Glutamatergic neuron (in vitro differentiated cells): Measurements from ENCODE around the gene KCNH6. TPM values are rescaled to one million over a fixed set of nuclear protein-coding genes. Genes with fewer than 3 reads are reported as not detected.

Experiments used
- DNase-seq: peaks from one replicate; pipeline ENCODE4 v3.0.0; 2022
- H3K27ac Mint-ChIP-seq: one replicate; pipeline ENCODE4 v1.8.0; 2020; ENCODE audit warnings: mild to moderate bottlenecking, mixed read lengths, inconsistent platforms; ENCODE audit not compliant: unreplicated experiment
- H3K27me3 Mint-ChIP-seq: one replicate; pipeline ENCODE4 v1.8.0; 2020; ENCODE audit warnings: mild to moderate bottlenecking, moderate library complexity, mixed read lengths, inconsistent platforms; ENCODE audit not compliant: unreplicated experiment
- H3K36me3 Mint-ChIP-seq: one replicate; pipeline ENCODE4 v1.8.0; 2020; ENCODE audit warnings: mild to moderate bottlenecking, mixed read lengths, inconsistent platforms; ENCODE audit not compliant: unreplicated experiment
- H3K4me1 Mint-ChIP-seq: one replicate; pipeline ENCODE4 v1.8.0; 2020; ENCODE audit warnings: mild to moderate bottlenecking, low read depth, mixed read lengths, inconsistent platforms; ENCODE audit not compliant: unreplicated experiment
- H3K4me3 Mint-ChIP-seq: one replicate; pipeline ENCODE4 v1.8.0; 2020; ENCODE audit warnings: mild to moderate bottlenecking, mixed read lengths, inconsistent platforms; ENCODE audit not compliant: unreplicated experiment
- H3K9me3 Mint-ChIP-seq: one replicate; pipeline ENCODE4 v1.8.0; 2020; ENCODE audit warnings: mild to moderate bottlenecking, moderate library complexity, mixed read lengths, inconsistent platforms; ENCODE audit not compliant: unreplicated experiment
- total RNA-seq: library from RNA; stranded (reverse); fragmentation: NEBNext Ultra II Directional; extraction: Animal tissue kit (Norgen Biotek cat#: 25700); gene quantifications from one replicate; pipeline ENCODE4 v1.2.1, GENCODE V29; 2021; ENCODE audit not compliant: unreplicated experiment
- TF ChIP-seq, protein P1 (sequence below): fragments of 200-600 bp; sonication (generic); IDR thresholded peaks from one replicate; pipeline ENCODE4 v1.5.0; 2021; ENCODE audit not compliant: partially characterized antibody, unreplicated experiment

Gene KCNH6
- total RNA-seq, 1 donor from 2014 or later: 4.1 TPM

DNA sequence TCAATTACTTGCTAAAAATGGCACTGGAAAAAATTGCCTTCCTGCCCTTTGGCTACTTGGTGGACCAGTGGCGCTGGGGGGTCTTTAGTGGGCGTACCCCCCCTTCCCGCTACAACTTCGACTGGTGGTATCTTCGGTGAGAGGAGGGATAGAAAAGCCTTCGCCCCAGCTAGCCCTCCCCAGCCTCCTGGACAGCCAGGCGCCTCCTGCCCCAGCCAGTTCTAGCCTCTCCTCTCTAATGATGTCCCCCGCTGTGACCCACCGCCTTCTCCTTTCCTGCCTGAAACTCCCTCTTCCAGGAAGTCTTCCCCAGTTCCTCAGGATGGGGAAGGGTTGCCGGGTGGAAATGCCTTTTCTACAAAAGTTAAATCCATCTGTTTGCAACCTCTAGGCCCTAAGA is 40.1 kb upstream of the KCNH6 start:
- Mint-ChIP-seq H3K27me3 (peaks cover 2% of the 10 kb centered on the region), H3K4me3 (no peak overlapping the region), H3K36me3 (no peaks in the 10 kb centered on the region), H3K4me1 (peaks cover 8% of the 10 kb centered on the region), H3K27ac (no peak overlapping the region), H3K9me3 (peaks cover 2% of the 10 kb centered on the region)
- TF ChIP-seq, protein P1, sequence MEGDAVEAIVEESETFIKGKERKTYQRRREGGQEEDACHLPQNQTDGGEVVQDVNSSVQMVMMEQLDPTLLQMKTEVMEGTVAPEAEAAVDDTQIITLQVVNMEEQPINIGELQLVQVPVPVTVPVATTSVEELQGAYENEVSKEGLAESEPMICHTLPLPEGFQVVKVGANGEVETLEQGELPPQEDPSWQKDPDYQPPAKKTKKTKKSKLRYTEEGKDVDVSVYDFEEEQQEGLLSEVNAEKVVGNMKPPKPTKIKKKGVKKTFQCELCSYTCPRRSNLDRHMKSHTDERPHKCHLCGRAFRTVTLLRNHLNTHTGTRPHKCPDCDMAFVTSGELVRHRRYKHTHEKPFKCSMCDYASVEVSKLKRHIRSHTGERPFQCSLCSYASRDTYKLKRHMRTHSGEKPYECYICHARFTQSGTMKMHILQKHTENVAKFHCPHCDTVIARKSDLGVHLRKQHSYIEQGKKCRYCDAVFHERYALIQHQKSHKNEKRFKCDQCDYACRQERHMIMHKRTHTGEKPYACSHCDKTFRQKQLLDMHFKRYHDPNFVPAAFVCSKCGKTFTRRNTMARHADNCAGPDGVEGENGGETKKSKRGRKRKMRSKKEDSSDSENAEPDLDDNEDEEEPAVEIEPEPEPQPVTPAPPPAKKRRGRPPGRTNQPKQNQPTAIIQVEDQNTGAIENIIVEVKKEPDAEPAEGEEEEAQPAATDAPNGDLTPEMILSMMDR: no peak
- DNase-seq: no peak

DNA sequence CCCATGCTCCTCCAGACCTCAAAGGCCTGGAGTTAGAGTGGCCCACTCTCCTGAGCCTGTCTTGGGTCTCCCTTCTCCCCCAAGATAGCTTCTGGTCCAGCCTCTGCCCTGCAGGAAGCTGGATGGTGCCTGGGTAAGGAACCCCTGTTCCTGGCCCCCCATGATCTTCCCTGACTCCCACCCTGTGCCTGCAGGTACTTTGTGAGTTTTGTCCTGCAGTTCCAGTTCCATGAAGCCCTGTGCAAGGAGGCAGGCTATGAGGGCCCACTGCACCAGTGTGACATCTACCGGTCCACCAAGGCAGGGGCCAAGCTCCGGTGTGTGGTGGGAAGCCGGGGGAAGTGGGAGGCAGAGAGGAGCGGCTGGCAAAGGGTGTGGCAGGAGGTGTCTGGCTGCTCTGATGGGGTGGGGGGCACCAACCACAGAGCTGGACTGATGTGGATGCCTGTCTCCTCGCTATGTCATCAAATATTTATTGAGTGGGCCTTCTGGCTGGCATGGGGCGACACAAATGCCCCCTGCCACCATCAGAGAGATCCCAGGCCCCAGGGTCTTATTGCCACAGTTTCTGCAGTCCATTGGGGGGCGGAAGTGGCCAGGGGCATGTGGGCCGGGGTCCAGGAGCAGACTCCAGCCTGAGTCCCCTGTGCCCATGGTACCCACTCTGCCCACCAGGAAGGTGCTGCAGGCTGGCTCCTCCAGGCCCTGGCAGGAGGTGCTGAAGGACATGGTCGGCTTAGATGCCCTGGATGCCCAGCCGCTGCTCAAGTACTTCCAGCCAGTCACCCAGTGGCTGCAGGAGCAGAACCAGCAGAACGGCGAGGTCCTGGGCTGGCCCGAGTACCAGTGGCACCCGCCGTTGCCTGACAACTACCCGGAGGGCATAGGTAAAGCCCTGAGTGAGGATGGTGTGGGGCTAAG is 39.2 kb upstream of the KCNH6 start:
- peaks cover 4% of the 10 kb centered on the region for H3K27me3 Mint-ChIP-seq
- H3K36me3 Mint-ChIP-seq: no peaks in the 10 kb centered on the region
- peaks cover 7% of the 10 kb centered on the region for H3K4me1 Mint-ChIP-seq
- H3K4me3 Mint-ChIP-seq: no peak overlapping the region
- TF ChIP-seq, protein P1: no peak
- peaks cover 2% of the 10 kb centered on the region for H3K9me3 Mint-ChIP-seq
- no peak for DNase-seq
- H3K27ac Mint-ChIP-seq: no peak overlapping the region

DNA sequence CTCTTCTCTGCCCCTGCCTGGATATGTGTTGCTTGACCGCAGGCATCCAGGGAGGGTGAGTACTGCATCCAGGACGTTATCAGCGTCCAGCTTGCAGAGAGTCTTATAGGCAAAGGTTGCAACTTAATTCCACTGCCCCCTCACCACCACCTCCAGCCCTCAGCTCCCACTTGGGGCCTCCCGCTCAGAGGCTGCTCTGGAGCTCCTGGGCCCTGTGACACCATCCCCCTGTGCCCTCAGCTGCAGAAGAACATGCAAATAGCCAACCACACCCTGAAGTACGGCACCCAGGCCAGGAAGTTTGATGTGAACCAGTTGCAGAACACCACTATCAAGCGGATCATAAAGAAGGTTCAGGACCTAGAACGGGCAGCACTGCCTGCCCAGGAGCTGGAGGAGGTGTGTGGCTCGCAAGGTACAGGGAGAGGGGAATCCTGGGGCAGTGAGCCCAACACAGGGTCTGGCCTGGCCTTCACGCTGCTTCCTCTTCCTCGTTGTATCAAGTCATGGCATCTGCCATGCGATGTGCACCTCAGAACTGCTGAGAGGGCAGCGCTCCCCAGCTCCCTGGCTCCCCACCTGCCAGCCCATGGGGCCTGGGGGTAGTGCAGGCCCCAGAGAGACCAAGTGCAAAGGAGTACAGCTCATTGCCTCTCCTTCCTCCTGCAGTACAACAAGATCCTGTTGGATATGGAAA is 36.7 kb upstream of the KCNH6 start:
- Mint-ChIP-seq H3K4me1 (peaks cover 7% of the 10 kb centered on the region), H3K27me3 (peaks cover 7% of the 10 kb centered on the region), H3K9me3 (peaks cover 2% of the 10 kb centered on the region), H3K27ac (no peak overlapping the region), H3K36me3 (no peaks in the 10 kb centered on the region), H3K4me3 (no peak overlapping the region)
- DNase-seq: no peak
- TF ChIP-seq, protein P1: no peak

DNA sequence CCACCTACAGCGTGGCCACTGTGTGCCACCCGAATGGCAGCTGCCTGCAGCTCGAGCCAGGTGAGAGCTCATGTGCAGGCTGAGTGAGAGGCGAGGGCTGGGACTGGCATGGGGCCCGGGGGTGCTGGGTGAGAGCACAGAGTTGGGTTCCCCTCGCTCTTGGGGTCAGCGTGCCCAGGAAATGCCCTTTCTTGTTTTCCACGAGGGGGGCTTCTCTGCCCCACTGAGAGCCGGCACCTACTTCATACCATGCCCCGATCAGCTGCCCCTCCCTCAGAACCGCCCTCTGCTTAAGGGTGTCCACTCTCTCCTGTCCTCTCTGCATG is 36.2 kb upstream of the KCNH6 start:
- Mint-ChIP-seq H3K27me3 (peaks cover 7% of the 10 kb centered on the region), H3K9me3 (peaks cover 2% of the 10 kb centered on the region), H3K36me3 (no peaks in the 10 kb centered on the region), H3K4me1 (peaks cover 8% of the 10 kb centered on the region), H3K27ac (no peak overlapping the region), H3K4me3 (no peak overlapping the region)
- no peak for DNase-seq
- TF ChIP-seq, protein P1: no peak

DNA sequence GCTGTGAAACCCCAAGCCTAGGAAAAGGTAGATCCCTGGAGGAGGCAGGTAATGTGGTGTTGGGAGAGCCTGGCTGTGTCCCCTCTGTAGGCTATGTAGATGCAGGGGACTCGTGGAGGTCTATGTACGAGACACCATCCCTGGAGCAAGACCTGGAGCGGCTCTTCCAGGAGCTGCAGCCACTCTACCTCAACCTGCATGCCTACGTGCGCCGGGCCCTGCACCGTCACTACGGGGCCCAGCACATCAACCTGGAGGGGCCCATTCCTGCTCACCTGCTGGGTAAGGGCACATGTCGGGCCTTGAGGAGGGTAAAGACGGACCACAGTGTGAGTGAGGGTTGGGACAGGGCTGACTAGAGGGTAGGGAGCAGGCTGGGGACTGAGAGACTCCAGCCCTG is 34.3 kb upstream of the KCNH6 start:
- TF ChIP-seq, protein P1: no peak
- Mint-ChIP-seq H3K9me3 (no peaks in the 10 kb centered on the region), H3K27ac (no peak overlapping the region), H3K27me3 (peaks cover 15% of the 10 kb centered on the region), H3K4me1 (peaks cover 14% of the 10 kb centered on the region), H3K36me3 (no peaks in the 10 kb centered on the region), H3K4me3 (no peak overlapping the region)
- DNase-seq: peak; percentile 4
